ENCODE results near the gene NFATC2.

Gene NFATC2

GRCh38 chr20:51517839-51518238, 24.7 kb downstream of the NFATC2 start:
- Histone ChIP-seq H3K27me3 (ENCODE audit: control insufficient read depth, low read length) (no peaks in the 10 kb centered on the region), H4K20me1 (ENCODE audit: control insufficient read depth, insufficient read depth, low read depth, low read length) (no peaks in the 10 kb centered on the region), H3K9me3 (ENCODE audit: control insufficient read depth, insufficient read depth, low read length) (no peaks in the 10 kb centered on the region), H3K4me2 (ENCODE audit: low read length) (no peak overlapping the region), H3K27ac (ENCODE audit: low read depth, low read length) (no peak overlapping the region), H3K79me2 (ENCODE audit: control insufficient read depth, low read length) (peaks cover 13% of the 10 kb centered on the region), H3K9me2 (replicated peaks; ENCODE audit: control insufficient read depth, low read length) (no peaks in the 10 kb centered on the region), H3K36me3 (ENCODE audit: control insufficient read depth, low read length) (peaks cover 55% of the 10 kb centered on the region), H3K4me1 (ENCODE audit: control insufficient read depth, low read length) (peaks cover 28% of the 10 kb centered on the region), H3F3A (ENCODE audit: control insufficient read depth, insufficient read depth) (peaks cover 7% of the 10 kb centered on the region; the same call in 1 of the 2 replicates), H3K4me3 (ENCODE audit: low read length) (no peak overlapping the region)
- TF ChIP-seq CTCF (IDR thresholded peaks at IDR 0.05; ENCODE audit: low read depth, low read length, poor library complexity, severe bottlenecking): no peak
- TF ChIP-seq EZH2phosphoT487 (IDR thresholded peaks at IDR 0.05; ENCODE audit: borderline replicate concordance, low read length): no peak

GRCh38 chr20:51516855-51517254, 25.7 kb downstream of the NFATC2 start:
- H3K36me3 ChIP-seq (ENCODE audit: control insufficient read depth, low read length): peaks cover 56% of the 10 kb centered on the region
- H3K27me3 ChIP-seq (ENCODE audit: control insufficient read depth, low read length): no peaks in the 10 kb centered on the region
- no peak overlapping the region for H3K4me3 ChIP-seq (ENCODE audit: low read length)
- TF ChIP-seq EZH2phosphoT487 (IDR thresholded peaks at IDR 0.05; ENCODE audit: borderline replicate concordance, low read length) (no peak), CTCF (IDR thresholded peaks at IDR 0.05; ENCODE audit: low read depth, low read length, poor library complexity, severe bottlenecking) (no peak)
- peaks cover 7% of the 10 kb centered on the region; the same call in 1 of the 2 replicates for H3F3A ChIP-seq (ENCODE audit: control insufficient read depth, insufficient read depth)
- no peaks in the 10 kb centered on the region for H4K20me1 ChIP-seq (ENCODE audit: control insufficient read depth, insufficient read depth, low read depth, low read length)
- H3K9me2 ChIP-seq (replicated peaks; ENCODE audit: control insufficient read depth, low read length): no peaks in the 10 kb centered on the region
- peaks cover 13% of the 10 kb centered on the region for H3K79me2 ChIP-seq (ENCODE audit: control insufficient read depth, low read length)
- H3K9me3 ChIP-seq (ENCODE audit: control insufficient read depth, insufficient read depth, low read length): no peaks in the 10 kb centered on the region
- H3K4me1 ChIP-seq (ENCODE audit: control insufficient read depth, low read length): peaks cover 26% of the 10 kb centered on the region
- no peak overlapping the region for H3K4me2 ChIP-seq (ENCODE audit: low read length)
- no peak overlapping the region for H3K27ac ChIP-seq (ENCODE audit: low read depth, low read length)

- H3K4me1 ChIP-seq (ENCODE audit: control insufficient read depth, low read length): peaks cover 26% of the 10 kb centered on the region
- no peaks in the 10 kb centered on the region for H3K9me2 ChIP-seq (replicated peaks; ENCODE audit: control insufficient read depth, low read length)
- no peak overlapping the region for H3K4me2 ChIP-seq (ENCODE audit: low read length)
- H3K4me3 ChIP-seq (ENCODE audit: low read length): no peak overlapping the region
- TF ChIP-seq CTCF (IDR thresholded peaks at IDR 0.05; ENCODE audit: low read depth, low read length, poor library complexity, severe bottlenecking) (no peak), EZH2phosphoT487 (IDR thresholded peaks at IDR 0.05; ENCODE audit: borderline replicate concordance, low read length) (no peak)
- peaks cover 66% of the 10 kb centered on the region for H3K36me3 ChIP-seq (ENCODE audit: control insufficient read depth, low read length)
- no peaks in the 10 kb centered on the region for H4K20me1 ChIP-seq (ENCODE audit: control insufficient read depth, insufficient read depth, low read depth, low read length)
- no peaks in the 10 kb centered on the region for H3K9me3 ChIP-seq (ENCODE audit: control insufficient read depth, insufficient read depth, low read length)
- H3K79me2 ChIP-seq (ENCODE audit: control insufficient read depth, low read length): peaks cover 7% of the 10 kb centered on the region
- peaks cover 3% of the 10 kb centered on the region; the same call in 1 of the 2 replicates for H3F3A ChIP-seq (ENCODE audit: control insufficient read depth, insufficient read depth)
- H3K27me3 ChIP-seq (ENCODE audit: control insufficient read depth, low read length): no peaks in the 10 kb centered on the region
- H3K27ac ChIP-seq (ENCODE audit: low read depth, low read length): no peak overlapping the region
These were observed 27.7 kb downstream of the NFATC2 start for GRCh38 chr20:51514836-51515235.

Data from DOHH2 (cell line).